Left ventricle myocardium superior (tissue), 1 donor: Measurements from ENCODE around the gene PTGR2. TPM values are rescaled to one million over a fixed set of nuclear protein-coding genes. Genes with fewer than 3 reads are reported as not detected.
"Not testable (repeated sequence)": the region's sequence is repeated elsewhere in the genome, so short reads cannot be mapped to it uniquely, and the experiment has no call there.

Source experiments
- ATAC-seq: fragments of 200-7000 bp; cut with Tn5 transposase; one replicate; pipeline ENCODE4 v1.9.1; 2020; ENCODE audit warnings: mild to moderate bottlenecking, moderate library complexity
- DNase-seq: peaks from one replicate; pipeline ENCODE4 v3.0.0-alpha.2; 2020
- intact Hi-C: fragments of 100-400 bp; cut with micrococcal nuclease; formaldehyde crosslinking; loops from one replicate; pipeline ENCODE4 v1.11.0; 2022
- long read RNA-seq: library from polyadenylated mRNA; unstranded; transcript quantifications from one replicate; pipeline ENCODE4 v2.0.0, GENCODE V29; 2021
- total RNA-seq: library from RNA; stranded (reverse); fragmentation: NEBNext Ultra II Directional; extraction: Animal tissue kit (Norgen Biotek cat#: 25700); gene quantifications from one replicate; pipeline ENCODE4 v1.2.1, GENCODE V29; 2021
- donor health status: DM: no; HTN: yes; CAD: no; lungs with severe emphysema.

Gene PTGR2
- 38.4 TPM for total RNA-seq
- long read RNA-seq, transcript PTGR2-204 (10 exons, 2,543 nt), result minor isoform, 24 of 78 reads
- long read RNA-seq, transcript PTGR2-201 (10 exons, 2,559 nt), result minor isoform, 10 of 78 reads
- long read RNA-seq, transcript PTGR2-205 (10 exons, 3,851 nt), result major isoform, 33 of 78 reads
- long read RNA-seq, partial matches to known transcripts, result 5 of 78 reads
- long read RNA-seq, other reads (novel, unspliced or antisense), result 6 of 78 reads

DNA sequence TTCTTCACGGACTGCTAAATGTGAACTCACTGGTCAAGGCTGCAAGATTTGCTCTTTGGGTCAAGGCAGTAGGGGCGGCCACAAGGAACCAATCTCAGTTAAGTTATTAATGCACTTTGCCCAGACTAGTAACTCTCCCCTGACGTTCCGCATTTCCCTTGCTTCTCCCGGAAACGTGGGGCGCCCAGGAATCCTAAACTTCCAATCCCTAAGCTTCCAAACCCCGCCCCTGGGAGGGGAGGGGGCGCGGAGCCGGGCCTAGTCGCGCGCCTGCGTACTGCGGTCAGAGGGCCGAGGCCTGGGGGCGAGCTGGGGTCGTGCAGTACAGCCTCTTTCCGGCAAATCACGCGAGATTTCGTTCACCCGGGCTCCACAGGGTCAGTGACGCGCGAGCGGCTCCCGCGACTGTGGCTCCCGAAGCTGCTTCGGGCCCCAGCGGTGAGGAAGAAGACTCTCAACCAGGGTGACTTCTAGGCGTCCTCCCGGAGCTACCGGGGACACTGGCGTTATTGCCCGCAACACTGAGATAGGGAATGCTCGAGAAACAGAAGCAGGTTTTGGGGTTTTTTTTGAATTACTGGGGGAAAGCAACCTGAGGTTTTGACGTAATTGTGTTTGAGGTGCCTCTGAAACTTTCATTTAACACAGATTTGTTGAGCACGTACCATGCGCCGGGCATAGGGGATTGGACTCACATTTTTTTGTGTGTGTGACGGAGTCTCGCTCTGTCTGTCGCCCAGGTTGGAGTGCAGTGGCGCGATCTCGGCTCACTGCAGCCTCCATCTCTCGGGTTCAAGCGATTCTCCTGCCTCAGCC is at the start of gene PTGR2:
TSS of gene PTGR2 (plus strand) at position 265 of the 816 bp plus-strand sequence. CDS start 7,032 bp downstream, outside the sequence.
- DNase-seq (peak; percentile 97), ATAC-seq (peak; percentile 98)
- intact Hi-C loops, result no loop called here

DNA sequence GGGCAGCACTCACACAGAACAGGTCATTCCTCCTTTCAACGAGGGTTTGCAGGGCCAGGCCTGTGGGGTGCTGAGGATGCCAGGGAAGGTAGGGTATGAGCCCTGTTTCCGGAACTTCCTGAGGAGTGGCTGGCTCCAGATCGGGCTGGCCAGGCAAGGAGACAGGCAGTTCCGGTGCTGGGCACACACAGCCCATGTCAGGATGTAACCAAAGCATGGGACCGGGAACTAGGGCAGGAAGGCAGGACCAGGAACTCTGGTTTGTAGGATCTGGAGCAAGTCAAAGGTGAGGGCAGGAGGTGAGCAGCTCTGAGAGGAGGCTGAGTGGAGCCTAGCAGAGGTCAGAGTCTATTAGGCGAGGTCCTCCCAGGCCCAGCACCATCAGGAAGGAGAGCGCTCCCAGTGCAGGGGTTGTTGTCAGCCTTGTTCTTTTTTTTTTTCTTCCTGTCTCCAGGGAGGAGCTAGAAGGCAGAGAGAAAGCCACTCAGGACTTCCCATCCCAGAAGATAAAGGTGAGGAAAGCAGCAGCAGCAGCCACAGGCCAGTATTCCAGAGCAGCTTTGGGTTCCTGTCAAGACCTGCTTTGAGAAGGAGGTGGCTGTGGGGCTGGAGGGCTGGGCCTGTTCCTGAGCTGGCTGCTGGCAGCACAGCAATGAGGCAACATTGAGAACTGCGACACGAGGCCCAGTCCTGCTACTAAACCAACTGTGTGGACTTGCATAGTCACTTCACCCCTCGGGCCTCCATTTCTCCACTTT is 49.0 kb upstream of the PTGR2 start:
- intact Hi-C loops, result no loop called here
- ATAC-seq, result peak; percentile 15

DNA sequence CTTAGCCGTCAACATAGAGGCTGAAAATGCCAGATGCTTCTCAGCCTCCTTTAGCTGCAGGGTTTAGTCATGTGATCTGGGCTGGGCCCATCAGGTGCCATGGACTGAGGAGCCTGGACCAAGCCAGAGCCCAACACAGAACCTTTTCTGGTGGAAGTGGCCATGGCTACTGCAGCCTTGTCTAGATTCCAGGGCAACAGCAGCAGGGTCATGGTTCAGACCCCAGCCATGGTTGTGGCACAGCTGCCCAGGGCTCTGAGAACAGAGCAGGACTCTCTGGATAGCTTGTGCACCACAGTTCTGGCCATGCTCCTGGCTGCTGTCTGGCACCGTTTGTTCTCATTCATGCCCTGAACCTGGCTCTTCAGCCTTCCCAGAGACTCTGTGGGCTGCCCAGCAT is 47.0 kb upstream of the PTGR2 start:
- no peak for ATAC-seq
- intact Hi-C loops, result no loop called here
- DNase-seq, result no peak

More for the DNA sequence above, 49.0 kb upstream of the PTGR2 start:
- no peak for DNase-seq

DNA sequence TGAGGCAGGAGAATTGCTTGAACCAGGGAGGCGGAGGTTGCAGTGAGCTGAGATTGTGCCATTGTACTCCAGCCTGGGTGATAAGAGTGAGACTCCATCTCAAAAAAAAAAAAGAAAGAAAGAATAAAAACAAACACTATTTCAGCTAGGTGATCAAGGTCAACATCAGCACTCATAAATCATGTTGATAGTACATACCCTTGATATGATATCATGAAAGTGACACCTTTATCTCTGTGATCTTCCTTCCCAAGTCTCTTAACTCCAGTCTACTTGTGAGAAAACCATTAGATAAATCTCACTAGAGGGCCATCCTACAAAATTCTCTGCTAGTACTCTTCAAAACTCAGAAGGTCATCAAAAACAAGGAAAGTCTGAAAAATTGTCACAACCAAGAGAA is 44.2 kb upstream of the PTGR2 start:
- DNase-seq (no peak), ATAC-seq (no peak)
- intact Hi-C loops, result no loop called here

DNA sequence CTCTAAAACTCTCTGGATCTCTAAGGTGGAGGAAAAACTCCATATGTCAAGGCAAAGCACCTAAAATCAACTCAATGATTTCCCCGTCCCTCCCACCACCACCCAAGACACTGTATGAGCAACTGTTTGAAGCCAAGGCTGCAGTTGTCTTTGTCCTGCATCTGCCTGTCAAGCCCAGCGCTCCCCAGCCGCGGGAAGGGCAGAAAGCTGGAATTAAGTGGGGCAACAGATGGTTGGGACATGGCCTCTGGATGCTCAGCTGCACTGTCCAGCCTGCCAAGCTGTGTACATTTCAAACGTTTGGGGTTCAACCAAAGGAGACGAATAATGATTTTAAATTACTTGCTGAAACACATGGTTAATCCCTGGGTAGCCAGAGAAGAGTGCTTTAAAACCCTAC is 42.2 kb upstream of the PTGR2 start:
- ATAC-seq (no peak), DNase-seq (no peak)
- intact Hi-C loops, result no loop called here

DNA sequence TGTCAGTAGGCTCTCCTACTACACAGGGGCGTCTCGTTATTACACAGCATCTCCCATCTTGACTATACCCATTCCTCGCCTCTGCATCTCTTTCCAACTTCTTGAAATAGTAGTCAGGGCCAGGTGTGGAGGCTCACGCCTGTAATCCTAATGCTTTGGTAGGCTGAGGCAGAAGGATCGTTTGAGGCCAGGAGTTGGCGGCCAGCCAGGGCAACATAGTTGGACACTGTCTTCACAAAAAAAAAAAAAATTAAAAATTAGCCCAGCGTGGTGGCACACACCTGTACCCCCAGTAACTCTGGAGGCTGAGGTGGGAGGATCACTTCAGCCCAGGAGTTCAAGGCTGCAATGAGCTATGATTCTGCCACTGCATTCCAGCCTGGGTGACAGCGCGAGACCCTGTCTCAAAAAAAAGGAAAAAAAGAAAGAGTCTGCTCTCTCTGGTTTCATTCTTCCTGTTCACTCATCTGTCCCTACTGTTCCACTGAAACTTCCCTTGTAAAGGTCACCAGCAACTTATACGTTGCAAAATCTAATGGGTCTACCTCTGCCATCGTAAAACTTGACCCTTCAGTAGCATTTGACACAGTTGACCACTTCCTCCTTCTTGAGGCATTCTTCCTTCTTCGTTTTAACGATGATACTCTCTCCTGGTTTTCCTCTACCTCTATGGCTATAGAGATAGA is 41.0 kb upstream of the PTGR2 start:
- intact Hi-C loops, result no loop called here
- ATAC-seq, result no peak
- no peak for DNase-seq

DNA sequence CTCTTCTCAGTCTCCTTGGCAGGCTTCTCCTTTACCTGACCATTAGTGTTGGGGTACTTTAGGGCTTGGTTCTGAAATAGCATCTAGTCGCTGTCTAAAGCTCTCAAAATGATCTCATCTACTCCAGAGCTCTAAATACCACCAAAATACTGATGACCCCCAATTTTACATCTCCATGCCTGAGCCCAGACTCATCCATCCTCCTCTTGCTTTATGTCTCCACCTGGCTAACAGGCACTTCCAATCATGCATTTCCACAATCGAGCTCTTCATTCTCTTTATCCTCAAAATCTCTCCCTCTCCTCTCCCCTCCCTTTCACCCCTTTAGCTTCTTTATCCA is 40.5 kb upstream of the PTGR2 start:
- DNase-seq (no peak), ATAC-seq (no peak)
- intact Hi-C loops, result no loop called here

DNA sequence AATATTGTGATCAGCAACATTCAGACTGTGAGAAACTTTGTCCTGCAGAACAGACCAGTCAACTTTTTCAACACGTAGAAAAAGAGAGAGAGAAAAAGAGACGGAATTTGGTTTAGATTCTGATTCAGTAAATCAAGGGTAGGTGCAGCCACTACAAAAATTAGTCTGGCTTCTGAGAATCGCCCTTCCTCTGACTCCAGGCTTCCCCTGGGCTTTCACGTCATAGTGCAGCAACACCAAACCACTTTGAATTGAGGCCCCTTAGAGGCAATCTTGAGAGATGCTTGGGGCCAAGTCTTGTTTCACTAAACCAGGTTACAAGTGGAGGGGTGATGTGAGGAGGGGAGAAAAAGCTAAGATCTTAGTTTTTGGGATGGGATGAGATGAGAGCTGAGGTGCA is 37.5 kb upstream of the PTGR2 start:
- no peak for ATAC-seq
- intact Hi-C loops, result no loop called here
- no peak for DNase-seq

DNA sequence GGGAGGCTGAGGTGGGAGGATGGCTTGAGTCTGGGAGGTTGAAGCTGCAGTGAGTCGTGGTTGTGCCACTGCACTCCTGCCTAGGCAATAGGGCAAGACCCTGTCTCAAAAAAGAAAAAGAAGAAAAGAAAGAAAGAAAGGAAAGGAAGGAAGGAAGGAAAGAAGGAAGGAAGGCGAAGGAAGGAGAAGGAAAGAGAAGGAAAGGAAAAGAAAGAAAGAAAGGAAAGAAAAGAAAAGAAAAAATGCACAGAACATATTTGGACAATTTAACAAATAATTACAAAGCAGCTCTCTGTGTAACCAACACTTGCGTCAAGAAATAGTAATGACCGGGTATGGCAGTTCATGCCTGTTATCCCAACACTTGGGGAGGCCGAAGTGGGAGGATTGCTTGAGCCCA is 35.8 kb upstream of the PTGR2 start:
- ATAC-seq, result no peak
- intact Hi-C loops, result no loop called here
- no peak for DNase-seq

DNA sequence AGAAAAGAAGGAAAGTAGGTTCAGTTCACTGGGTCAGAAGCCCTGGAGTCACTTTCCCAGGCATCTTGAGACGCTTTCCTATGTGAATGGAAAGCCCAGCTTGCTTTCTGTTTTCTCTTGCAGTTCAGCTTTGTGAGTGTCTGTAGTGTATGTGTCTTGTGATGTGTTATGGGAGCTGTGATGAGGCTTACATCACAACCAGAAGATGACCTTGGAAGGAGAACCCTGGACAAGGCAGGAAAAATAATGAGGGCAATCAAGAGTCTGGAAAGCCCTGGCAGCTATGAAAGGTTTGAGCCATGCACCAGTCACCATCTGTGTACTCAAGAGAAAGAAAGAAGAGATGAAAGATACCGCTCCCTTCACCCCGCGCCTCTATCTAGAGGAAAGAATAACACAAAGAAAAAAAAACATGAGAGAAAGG is 35.2 kb upstream of the PTGR2 start:
- DNase-seq (no peak), ATAC-seq (no peak)
- intact Hi-C loops, result no loop called here

DNA sequence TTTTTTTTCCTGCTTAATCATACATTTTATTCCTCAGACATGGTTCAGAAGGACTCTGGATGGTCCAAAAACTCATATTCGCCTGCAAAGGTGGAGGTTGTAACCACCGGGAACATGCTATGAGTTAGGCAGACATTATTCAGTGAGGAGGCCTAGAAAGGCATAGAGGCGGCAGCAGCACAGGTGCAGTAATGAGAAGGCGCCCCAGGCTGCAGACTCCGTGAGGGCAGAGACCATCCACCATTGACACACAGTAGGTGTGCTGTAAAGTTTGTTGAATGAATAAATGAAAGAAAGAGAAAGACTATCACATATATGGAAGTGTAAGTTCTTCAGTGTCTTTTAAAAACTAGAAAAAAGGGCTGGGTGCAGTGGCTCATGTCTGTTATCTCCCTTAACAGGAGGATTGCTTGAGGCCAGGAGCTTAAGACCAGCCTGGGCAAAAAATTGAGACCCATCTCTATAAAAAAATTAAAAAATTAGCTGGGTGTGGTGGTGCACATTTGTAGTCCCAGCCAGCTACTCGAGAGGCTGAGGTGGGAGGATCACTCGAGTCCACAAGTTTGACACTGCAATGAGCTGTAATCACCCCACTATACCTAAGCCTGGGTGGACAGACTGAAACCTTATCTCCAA is 34.5 kb upstream of the PTGR2 start:
- intact Hi-C loops, result no loop called here
- ATAC-seq, result no peak
- no peak for DNase-seq

DNA sequence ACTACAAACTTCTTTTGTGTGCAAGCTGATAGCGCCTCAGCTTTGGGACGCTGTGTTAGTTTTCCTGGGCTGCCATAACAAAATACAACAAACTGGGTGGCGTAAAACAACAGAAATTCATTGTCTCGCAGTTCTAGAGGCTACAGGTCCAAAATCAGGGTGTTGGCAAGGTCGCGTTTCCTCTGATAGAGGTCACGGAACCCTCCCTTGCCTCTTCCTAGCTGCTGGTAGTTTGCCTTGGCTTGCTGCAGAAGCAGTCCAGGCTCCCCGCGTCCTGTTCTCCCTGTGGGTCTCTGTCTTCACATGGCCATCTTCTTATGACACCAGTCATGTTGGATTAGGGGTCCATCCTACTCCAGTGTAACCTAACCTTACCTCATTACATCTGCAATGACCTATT is 32.8 kb upstream of the PTGR2 start:
- ATAC-seq (no peak), DNase-seq (no peak)

DNA sequence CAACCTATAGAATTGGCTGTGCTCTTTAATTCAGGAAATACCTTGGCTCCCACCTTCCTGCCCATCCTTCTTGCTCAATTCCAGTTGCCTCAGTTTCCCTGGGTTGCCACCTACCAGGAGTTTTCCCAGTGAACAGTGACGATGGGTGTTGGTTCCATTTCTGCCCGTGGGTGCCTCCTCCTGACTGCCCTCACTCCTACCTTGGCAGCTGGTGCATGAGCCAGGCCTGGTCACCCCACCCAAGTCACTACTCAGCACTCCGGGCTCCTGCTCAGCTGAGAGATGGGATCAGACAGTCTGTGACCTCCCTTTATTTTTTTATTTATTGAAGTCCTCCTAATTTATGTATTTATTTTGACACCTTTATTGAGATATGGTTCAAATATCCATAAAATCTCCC is 31.0 kb upstream of the PTGR2 start:
- ATAC-seq, result no peak
- DNase-seq, result no peak
- intact Hi-C loops, result no loop called here

More for the DNA sequence above, 32.8 kb upstream of the PTGR2 start:
- intact Hi-C loops, result no loop called here

DNA sequence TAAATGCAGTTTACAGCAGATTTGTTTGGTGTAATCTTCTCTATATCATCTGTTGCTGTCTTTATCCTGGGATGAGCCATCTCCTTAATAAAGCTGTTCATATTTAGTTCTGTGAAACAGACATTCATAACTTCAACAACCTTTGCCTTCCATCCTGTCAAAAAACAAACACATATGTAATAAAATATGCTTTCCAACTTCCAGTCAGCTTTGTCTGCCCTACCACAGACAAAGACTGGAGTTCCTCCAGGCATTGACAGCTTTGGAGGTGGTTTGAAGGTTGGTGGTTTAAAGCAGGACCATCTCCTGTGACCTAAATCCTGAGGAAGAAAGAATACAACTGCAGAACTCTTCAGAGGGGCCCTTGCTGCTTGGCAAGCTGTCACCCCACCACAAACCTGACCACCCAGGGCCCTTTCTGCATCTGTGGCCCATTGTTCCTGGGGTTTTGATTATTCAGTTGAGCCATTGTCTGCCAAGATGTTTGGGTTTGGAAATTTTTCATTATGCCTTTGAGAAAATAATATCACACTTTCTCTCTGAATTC is 28.2 kb upstream of the PTGR2 start:
- intact Hi-C loops, result no loop called here
- DNase-seq (no peak), ATAC-seq (no peak)

DNA sequence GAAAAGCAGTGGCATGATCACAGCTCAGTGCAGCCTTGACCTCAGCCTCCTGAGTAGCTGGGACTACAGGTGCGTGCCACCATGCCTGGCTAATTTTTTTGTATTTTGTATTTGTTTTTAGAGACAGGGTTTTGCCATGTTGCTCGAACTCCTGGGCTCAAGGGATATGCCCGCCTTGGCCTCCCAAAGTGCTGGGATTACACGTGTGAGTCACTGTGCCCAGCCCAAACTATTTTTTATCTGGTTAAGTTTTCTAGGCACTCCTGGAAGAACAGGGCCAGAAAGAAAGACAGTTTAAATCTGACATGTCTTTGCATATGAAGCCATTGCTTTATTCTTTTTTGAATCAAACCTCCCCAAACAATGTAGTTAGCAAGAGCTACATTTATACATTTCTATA is 27.5 kb upstream of the PTGR2 start:
- DNase-seq (no peak), ATAC-seq (no peak)
- intact Hi-C loops, result no loop called here

DNA sequence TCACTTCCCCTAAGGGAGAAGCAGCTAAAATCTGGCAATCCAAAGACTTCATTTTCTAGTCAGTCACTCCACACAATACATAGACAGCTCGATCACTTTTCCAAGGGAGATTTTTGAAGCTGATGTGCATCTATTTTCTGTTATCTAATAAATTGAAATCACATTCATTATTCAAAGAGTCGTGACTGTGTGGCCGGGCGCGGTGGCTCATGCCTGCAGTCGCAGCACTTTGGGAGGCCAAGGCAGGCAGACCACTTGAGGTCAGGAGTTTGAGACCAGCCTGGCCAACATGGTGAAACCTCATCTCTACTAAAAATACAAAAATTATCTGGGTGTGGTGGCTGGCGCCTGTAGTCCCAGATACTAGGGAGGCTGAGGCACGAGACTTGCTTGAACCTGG is 27.1 kb upstream of the PTGR2 start:
- no peak for DNase-seq
- intact Hi-C loops, result no loop called here
- no peak for ATAC-seq

DNA sequence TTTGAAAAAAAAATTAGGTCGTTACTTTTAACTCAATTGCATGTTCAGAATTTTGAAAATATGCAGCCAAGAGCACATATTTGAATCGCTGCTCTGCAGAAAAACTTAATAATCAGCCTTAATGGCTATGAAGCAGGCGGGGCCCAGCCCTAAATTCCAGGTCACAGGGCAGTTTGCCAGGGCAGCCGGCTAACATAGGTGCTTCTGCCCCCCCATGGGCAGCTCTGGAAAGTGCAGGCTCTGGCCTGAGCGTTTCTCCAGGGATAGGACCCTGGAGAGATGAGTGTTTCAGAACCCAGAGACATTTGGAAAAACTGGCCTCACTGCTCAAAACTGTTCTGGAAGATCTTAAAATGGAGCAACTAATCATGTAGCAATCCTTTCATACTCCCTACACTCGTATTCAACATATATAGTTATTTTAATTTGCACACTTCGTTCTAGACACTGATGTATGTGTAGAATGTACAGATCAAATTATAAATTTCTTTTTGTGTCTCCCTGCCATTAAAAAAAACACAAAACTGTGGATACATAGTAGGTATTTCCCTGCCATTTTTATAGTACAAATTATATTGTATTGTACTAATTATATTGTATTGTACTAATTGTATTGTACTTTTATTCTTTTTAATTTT is 26.0 kb upstream of the PTGR2 start:
- ATAC-seq (peak; percentile 96), DNase-seq (peak; percentile 96)
- intact Hi-C loops, result loop anchor here (5.0 kb wide), 1 partner anchor 98 kb away; no protein-coding TSS in a partner anchor

DNA sequence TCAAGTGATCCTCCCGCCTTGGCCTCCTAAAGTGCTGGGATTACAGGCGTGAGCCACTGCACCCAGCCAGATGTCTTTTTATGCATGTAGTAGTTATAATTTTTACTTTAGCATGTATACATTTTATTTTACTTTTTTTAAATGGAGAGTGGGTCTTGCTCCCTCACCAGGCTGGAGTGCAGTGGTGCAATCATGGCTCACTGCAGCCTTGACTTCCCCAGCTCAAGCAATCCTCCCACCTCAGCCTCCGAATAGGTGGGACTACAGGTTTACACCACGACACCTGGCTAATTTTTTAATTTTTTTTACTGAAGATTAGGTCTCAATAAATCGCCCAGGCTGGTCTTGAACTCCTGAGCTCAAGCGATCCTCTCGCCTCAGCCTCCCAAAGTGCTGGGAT is 24.4 kb upstream of the PTGR2 start:
- DNase-seq, result not testable (repeated sequence)
- intact Hi-C loops, result loop anchor here (5.0 kb wide), 1 partner anchor 100 kb away; no protein-coding TSS in a partner anchor

More for the DNA sequence above, 24.4 kb upstream of the PTGR2 start:
- not testable (repeated sequence) for ATAC-seq
